ENCODE measurements around the gene ESF1.
A peak's percentile ranks its signal among the peaks of the same experiment; 100 is the strongest.

ESF1 gene

DNA sequence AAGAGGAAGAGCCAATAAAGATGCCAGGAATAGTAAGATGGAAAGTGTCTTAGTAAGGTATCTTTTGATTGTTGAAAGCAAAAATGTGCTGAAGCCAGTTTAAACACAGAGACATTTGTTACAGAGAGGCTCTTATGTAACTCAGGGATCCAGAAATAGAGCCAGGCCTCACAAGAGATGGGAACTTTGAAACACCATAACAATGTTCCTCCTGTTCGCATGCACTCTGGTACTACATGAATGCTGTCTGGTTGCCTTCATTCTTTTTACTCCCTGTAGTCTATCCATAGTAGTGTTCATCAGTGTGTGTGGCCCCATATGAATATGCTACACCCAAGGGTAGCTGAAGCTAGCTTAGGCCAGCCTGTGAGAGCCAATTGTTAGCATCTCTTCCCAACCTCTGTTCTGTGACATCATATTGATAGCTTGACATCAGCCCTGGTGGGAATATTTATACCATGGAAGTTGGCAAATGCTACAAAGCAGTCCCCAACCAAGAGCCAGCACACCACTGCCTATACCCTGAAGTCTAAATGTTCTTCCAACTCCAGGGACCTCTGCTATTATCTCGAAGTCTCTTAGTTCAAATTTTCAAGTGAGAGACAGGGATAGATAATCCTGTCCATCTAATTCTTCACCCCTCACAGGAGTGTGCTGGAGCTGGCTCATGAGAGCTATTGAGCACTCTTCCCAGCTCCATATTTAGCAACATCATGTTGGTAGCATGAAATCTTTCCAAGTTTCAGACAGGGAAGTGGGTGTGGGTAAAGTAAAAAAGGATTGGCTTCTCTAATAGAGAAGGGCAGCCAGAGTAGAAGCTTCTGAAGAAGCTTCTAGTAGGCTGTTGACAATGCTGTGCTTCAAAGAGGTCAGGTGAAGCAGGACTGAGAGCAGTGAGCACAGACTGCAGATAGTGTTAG, 7.1 kb upstream of the ESF1 start:
- H3K9me3 ChIP-seq (ENCODE audit: control insufficient read depth in 1 of 2, low read length in 2 of 2): no peaks in the 10 kb centered on the region
- H3K27ac ChIP-seq (ENCODE audit: low read depth, low read length): no peak overlapping the region
- H3K9ac ChIP-seq (ENCODE audit: low read depth in 1 of 2, low read length in 2 of 2): no peak overlapping the region
- no peak overlapping the region for H3K4me3 ChIP-seq (ENCODE audit: low read depth in 1 of 2, low read length in 2 of 2)
- H3K4me1 ChIP-seq (ENCODE audit: control insufficient read depth in 1 of 2, insufficient read depth in 2 of 2, low read length in 2 of 2): peaks cover under 1 to 5% of the 10 kb centered on the region in 2 donors
- no peaks in the 10 kb centered on the region for H3K27me3 ChIP-seq (ENCODE audit: control insufficient read depth in 1 of 2, insufficient read depth in 2 of 2, low read length in 2 of 2)
- H3K36me3 ChIP-seq (ENCODE audit: control insufficient read depth in 1 of 2, insufficient read depth in 2 of 2, low read length in 2 of 2): peaks cover 8 to 74% of the 10 kb centered on the region in 2 donors

DNA sequence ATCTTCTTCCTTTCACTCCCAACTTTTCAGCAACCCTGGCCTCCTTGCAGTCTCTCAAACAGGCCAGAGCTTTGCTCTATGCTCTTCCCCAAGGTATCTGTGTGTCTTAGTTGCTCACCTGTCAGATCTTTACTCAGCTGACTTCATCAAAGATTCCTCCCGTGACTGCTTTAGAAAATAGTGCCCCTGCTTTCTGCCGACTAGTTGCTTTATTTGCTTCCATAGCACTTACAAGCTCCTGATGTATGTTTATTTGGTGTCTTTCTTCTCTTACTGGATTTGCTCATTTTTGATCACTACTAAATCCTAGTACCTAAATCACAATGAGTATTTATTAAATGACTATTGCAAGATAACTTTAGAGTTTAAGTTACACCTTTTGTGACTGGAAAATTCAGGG, 6.0 kb upstream of the ESF1 start:
- no peaks in the 10 kb centered on the region for H3K9me3 ChIP-seq (ENCODE audit: control insufficient read depth in 1 of 2, low read length in 2 of 2)
- H3K36me3 ChIP-seq (ENCODE audit: control insufficient read depth in 1 of 2, insufficient read depth in 2 of 2, low read length in 2 of 2): peaks cover 8 to 63% of the 10 kb centered on the region in 2 donors
- peaks cover 11 to 16% of the 10 kb centered on the region in 2 donors for H3K4me1 ChIP-seq (ENCODE audit: control insufficient read depth in 1 of 2, insufficient read depth in 2 of 2, low read length in 2 of 2)

DNA sequence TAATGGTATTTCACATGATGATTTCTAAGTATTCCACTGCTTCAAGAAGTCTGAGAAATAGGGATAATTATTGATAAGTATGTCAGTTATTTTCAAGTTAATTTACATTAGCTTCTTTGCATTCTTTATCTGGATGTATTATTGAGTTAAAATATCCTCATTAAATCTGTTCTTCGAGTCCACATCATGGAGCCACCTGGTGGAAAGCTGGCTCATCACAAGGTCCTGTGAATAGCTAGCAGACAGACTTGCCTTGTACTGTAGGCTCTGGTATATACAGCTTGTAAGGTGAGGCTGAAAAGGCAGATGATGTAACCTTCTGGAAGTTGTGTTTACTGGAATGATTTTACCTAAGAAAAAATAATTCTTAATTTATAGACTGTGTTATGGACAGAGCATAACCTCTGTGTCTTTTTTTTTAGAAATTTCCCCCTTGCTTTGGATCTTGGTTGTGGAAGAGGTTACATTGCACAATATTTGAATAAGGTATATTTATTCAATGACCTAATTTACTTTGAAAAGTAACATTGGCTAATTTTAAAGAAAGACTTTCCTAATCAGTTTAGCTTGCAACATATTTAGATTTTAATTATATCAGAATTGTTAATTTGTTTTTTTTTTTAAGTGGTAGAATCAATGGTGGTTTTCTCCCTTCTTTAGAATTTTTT, 3.6 kb upstream of the ESF1 start:
- Histone ChIP-seq H3K9ac (ENCODE audit: low read depth in 1 of 2, low read length in 2 of 2) (no peak overlapping the region), H3K4me3 (ENCODE audit: low read depth in 1 of 2, low read length in 2 of 2) (no peak overlapping the region), H3K9me3 (ENCODE audit: control insufficient read depth in 1 of 2, low read length in 2 of 2) (no peaks in the 10 kb centered on the region), H3K36me3 (ENCODE audit: control insufficient read depth in 1 of 2, insufficient read depth in 2 of 2, low read length in 2 of 2) (peaks cover 8 to 40% of the 10 kb centered on the region in 2 donors), H3K4me1 (ENCODE audit: control insufficient read depth in 1 of 2, insufficient read depth in 2 of 2, low read length in 2 of 2) (peaks cover 21 to 23% of the 10 kb centered on the region in 2 donors), H3K27me3 (ENCODE audit: control insufficient read depth in 1 of 2, insufficient read depth in 2 of 2, low read length in 2 of 2) (no peaks in the 10 kb centered on the region), H3K27ac (ENCODE audit: low read depth, low read length) (no peak overlapping the region)

More for the DNA sequence above, 6.0 kb upstream of the ESF1 start:
- Histone ChIP-seq H3K4me3 (ENCODE audit: low read depth in 1 of 2, low read length in 2 of 2) (no peak overlapping the region), H3K27ac (ENCODE audit: low read depth, low read length) (no peak overlapping the region), H3K27me3 (ENCODE audit: control insufficient read depth in 1 of 2, insufficient read depth in 2 of 2, low read length in 2 of 2) (no peaks in the 10 kb centered on the region), H3K9ac (ENCODE audit: low read depth in 1 of 2, low read length in 2 of 2) (no peak overlapping the region)

DNA sequence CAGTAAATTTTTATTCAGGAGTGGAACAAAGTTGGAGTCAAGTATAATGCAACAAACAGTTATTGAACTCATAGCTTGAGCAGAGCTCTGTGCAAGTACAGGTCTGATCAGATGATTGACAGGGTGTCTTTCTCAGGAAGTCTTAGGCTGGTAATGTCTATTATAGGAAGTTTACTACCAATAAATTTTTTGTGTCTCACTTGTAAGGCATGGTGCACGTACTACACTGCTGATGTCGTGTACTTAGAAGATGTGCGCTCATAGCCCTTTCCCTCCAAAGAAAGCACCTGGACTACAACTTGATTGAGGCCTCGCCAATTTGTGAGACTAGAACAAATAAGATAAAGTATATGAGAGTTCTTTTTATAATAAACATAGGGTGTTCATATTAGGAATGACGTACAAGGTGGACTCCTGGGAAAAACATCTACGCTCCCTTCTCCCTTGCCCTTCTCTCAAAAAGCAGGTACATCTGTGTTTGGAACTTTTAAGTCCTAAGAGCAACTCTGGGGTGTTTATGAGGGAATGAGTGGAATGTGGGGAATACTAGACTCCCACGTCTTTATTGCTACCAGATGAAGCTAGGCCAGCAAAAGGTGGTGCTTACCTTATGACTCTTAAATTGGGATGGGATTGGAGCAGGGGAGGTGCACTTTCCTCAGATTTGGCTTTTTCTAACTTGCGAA, 1.6 kb upstream of the ESF1 start:
- no peaks in the 10 kb centered on the region for H3K27me3 ChIP-seq (ENCODE audit: control insufficient read depth in 1 of 2, insufficient read depth in 2 of 2, low read length in 2 of 2)
- H3K9me3 ChIP-seq (ENCODE audit: control insufficient read depth in 1 of 2, low read length in 2 of 2): no peaks in the 10 kb centered on the region
- H3K36me3 ChIP-seq (ENCODE audit: control insufficient read depth in 1 of 2, insufficient read depth in 2 of 2, low read length in 2 of 2): peaks cover 8 to 26% of the 10 kb centered on the region in 2 donors
- peak overlapping the region; percentile 90 to 99 for H3K4me3 ChIP-seq (ENCODE audit: low read depth in 1 of 2, low read length in 2 of 2)
- H3K9ac ChIP-seq (ENCODE audit: low read depth in 1 of 2, low read length in 2 of 2): peak overlapping the region in 1 of 2 donors; percentile 91
- H3K27ac ChIP-seq (ENCODE audit: low read depth, low read length): no peak overlapping the region
- peaks cover 22 to 23% of the 10 kb centered on the region in 2 donors for H3K4me1 ChIP-seq (ENCODE audit: control insufficient read depth in 1 of 2, insufficient read depth in 2 of 2, low read length in 2 of 2)

DNA sequence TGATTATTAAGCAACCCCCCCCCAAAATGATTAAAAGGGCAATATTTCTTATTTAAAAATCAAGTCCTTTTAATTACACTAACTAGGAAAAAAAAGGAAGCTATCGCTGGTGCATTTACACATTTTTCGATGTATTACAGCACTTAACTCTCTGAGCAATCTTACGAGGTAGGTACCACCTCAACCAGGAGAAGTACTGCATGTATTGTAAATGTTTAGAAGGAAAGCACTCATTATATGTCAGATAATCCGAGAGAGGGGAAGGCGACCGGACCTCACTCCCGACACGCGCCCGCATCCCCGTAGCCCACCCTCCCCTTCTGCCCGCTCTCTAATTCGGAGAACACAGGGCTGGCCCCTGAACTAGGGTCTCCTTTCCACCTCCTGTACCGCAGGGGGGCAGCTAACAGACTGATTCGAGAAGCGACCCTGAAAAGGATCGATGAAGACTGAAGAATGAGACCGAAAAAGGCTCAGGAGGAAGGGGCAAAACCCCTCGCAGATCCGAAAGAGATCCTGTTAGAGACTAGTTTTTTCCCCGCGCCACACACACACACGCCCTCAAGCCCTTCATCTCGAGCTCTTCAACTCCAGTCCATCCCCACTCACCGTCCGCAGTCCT, 337 bp downstream of the ESF1 start:
- no peak overlapping the region for H3K27ac ChIP-seq (ENCODE audit: low read depth, low read length)
- no peaks in the 10 kb centered on the region for H3K9me3 ChIP-seq (ENCODE audit: control insufficient read depth in 1 of 2, low read length in 2 of 2)
- peaks cover 4 to 24% of the 10 kb centered on the region in 2 donors for H3K36me3 ChIP-seq (ENCODE audit: control insufficient read depth in 1 of 2, insufficient read depth in 2 of 2, low read length in 2 of 2)
- H3K9ac ChIP-seq (ENCODE audit: low read depth in 1 of 2, low read length in 2 of 2): peak overlapping the region; percentile 89 to 91
- peaks cover 22 to 23% of the 10 kb centered on the region in 2 donors for H3K4me1 ChIP-seq (ENCODE audit: control insufficient read depth in 1 of 2, insufficient read depth in 2 of 2, low read length in 2 of 2)
- peak overlapping the region; percentile 90 to 99 for H3K4me3 ChIP-seq (ENCODE audit: low read depth in 1 of 2, low read length in 2 of 2)
- H3K27me3 ChIP-seq (ENCODE audit: control insufficient read depth in 1 of 2, insufficient read depth in 2 of 2, low read length in 2 of 2): no peaks in the 10 kb centered on the region

DNA sequence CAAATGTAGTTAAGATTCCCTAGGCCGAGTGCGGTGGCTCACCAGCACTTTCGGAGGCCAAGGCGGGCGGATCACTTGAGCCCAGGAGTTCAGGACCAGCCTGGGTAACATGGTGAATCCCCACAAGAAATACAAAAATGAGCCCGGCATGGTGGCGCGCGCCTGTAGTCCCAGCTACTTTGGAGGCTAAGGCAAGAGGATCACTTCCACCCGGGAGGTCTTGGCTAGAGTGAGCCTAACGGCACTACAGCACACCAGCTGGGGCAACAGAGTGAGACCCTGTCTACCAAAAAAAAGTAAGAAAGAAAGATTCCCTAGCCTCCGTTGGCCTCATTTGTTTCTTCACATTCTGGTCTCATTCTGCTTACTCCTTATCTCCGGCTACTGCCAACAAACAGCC, 1.2 kb downstream of the ESF1 start:
- Histone ChIP-seq H3K27ac (ENCODE audit: low read depth, low read length) (no peak overlapping the region), H3K4me1 (ENCODE audit: control insufficient read depth in 1 of 2, insufficient read depth in 2 of 2, low read length in 2 of 2) (peaks cover 22 to 23% of the 10 kb centered on the region in 2 donors), H3K9ac (ENCODE audit: low read depth in 1 of 2, low read length in 2 of 2) (peak overlapping the region in 1 of 2 donors; percentile 91), H3K9me3 (ENCODE audit: control insufficient read depth in 1 of 2, low read length in 2 of 2) (no peaks in the 10 kb centered on the region), H3K4me3 (ENCODE audit: low read depth in 1 of 2, low read length in 2 of 2) (peak overlapping the region; percentile 90 to 99), H3K36me3 (ENCODE audit: control insufficient read depth in 1 of 2, insufficient read depth in 2 of 2, low read length in 2 of 2) (peaks cover 4 to 24% of the 10 kb centered on the region in 2 donors), H3K27me3 (ENCODE audit: control insufficient read depth in 1 of 2, insufficient read depth in 2 of 2, low read length in 2 of 2) (no peaks in the 10 kb centered on the region)

DNA sequence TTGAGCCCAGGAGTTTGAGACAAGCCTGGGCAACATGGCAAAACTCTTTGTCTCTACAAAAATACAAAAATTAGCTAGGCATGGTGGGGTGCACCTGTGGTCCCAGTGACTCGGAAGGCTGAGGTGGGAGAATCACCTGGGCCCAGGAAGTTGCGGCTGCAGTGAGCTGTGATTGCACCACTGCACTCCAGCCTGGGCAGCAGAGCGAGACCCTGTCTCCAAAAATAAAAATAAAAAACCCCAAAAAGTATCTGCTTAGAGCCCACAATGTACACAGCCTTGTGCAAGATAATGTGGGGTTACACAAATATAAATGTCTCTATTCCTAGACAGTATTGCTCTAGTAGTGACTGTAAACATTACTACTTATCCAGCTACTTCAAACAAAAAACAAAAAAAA, 5.9 kb downstream of the ESF1 start:
- H3K36me3 ChIP-seq (ENCODE audit: control insufficient read depth in 1 of 2, insufficient read depth in 2 of 2, low read length in 2 of 2): peaks cover 24 to 50% of the 10 kb centered on the region in 2 donors
- H3K9ac ChIP-seq (ENCODE audit: low read depth in 1 of 2, low read length in 2 of 2): no peak overlapping the region
- no peaks in the 10 kb centered on the region for H3K9me3 ChIP-seq (ENCODE audit: control insufficient read depth in 1 of 2, low read length in 2 of 2)
- no peak overlapping the region for H3K4me3 ChIP-seq (ENCODE audit: low read depth in 1 of 2, low read length in 2 of 2)
- peaks cover 4 to 6% of the 10 kb centered on the region in 2 donors for H3K4me1 ChIP-seq (ENCODE audit: control insufficient read depth in 1 of 2, insufficient read depth in 2 of 2, low read length in 2 of 2)
- no peaks in the 10 kb centered on the region for H3K27me3 ChIP-seq (ENCODE audit: control insufficient read depth in 1 of 2, insufficient read depth in 2 of 2, low read length in 2 of 2)
- H3K27ac ChIP-seq (ENCODE audit: low read depth, low read length): no peak overlapping the region

DNA sequence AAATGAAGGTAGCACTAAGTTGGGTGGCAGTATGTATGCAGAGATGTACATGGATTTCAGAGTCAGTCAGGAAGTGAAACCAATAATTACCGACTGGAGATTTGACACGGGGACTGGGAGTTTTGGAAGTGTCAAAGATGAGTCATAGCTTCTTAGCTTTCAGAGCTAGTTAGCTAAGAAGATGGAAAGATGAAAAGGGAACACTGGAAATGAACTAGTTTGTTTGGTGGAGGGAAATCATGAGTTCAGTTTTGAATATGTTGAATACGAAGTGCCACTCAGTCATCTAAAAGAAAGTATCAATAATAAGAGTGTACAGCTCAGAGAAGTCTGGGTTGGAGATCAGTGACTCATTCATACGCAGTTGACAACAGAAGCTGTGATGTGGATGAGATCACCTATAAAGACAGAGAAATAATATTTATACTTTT, 7.5 kb downstream of the ESF1 start:
- Histone ChIP-seq H3K9me3 (ENCODE audit: control insufficient read depth in 1 of 2, low read length in 2 of 2) (no peaks in the 10 kb centered on the region), H3K4me3 (ENCODE audit: low read depth in 1 of 2, low read length in 2 of 2) (no peak overlapping the region), H3K4me1 (ENCODE audit: control insufficient read depth in 1 of 2, insufficient read depth in 2 of 2, low read length in 2 of 2) (no peaks in the 10 kb centered on the region), H3K36me3 (ENCODE audit: control insufficient read depth in 1 of 2, insufficient read depth in 2 of 2, low read length in 2 of 2) (peaks cover 24 to 53% of the 10 kb centered on the region in 2 donors), H3K27ac (ENCODE audit: low read depth, low read length) (no peak overlapping the region), H3K27me3 (ENCODE audit: control insufficient read depth in 1 of 2, insufficient read depth in 2 of 2, low read length in 2 of 2) (no peaks in the 10 kb centered on the region), H3K9ac (ENCODE audit: low read depth in 1 of 2, low read length in 2 of 2) (no peak overlapping the region)

DNA sequence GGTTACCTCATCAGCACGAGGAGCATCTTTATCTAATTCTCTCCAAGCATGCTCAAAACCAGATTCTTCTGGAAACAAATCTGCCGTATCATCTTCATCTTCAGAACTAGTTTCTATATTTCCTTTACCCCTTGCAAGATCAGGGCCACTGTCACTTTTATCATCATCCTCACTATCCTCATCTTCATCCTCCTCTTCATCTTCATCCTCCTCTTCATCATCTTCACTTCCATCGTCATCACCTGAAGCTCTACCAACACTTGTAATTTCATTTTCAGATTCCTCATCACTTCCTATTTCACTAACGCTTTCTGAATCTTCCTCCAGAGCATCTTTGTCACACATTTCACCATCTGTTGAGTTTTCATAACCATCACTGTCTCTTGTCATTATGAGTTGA, 8.9 kb downstream of the ESF1 start:
- Histone ChIP-seq H3K36me3 (ENCODE audit: control insufficient read depth in 1 of 2, insufficient read depth in 2 of 2, low read length in 2 of 2) (peaks cover 26 to 48% of the 10 kb centered on the region in 2 donors), H3K4me1 (ENCODE audit: control insufficient read depth in 1 of 2, insufficient read depth in 2 of 2, low read length in 2 of 2) (no peaks in the 10 kb centered on the region), H3K4me3 (ENCODE audit: low read depth in 1 of 2, low read length in 2 of 2) (no peak overlapping the region)

More for the DNA sequence above, 8.9 kb downstream of the ESF1 start:
- Histone ChIP-seq H3K9me3 (ENCODE audit: control insufficient read depth in 1 of 2, low read length in 2 of 2) (no peaks in the 10 kb centered on the region), H3K9ac (ENCODE audit: low read depth in 1 of 2, low read length in 2 of 2) (no peak overlapping the region), H3K27ac (ENCODE audit: low read depth, low read length) (no peak overlapping the region), H3K27me3 (ENCODE audit: control insufficient read depth in 1 of 2, insufficient read depth in 2 of 2, low read length in 2 of 2) (no peaks in the 10 kb centered on the region)
